Pancreas (tissue), 10 donors: ENCODE data around the gene SRBD1. TPM values are rescaled to one million over a fixed set of nuclear protein-coding genes. Genes with fewer than 3 reads are reported as not detected.

Experiments used
- ATAC-seq, 4 donors: fragments of 200-7000 bp; cut with Tn5 transposase; one replicate each; pipeline versions ENCODE4 v1.8.0 to v1.9.1; 2020; ENCODE audit warnings: mild to moderate bottlenecking in 4 of 4, moderate library complexity in 4 of 4
- DNase-seq, 6 donors: peaks; one replicate each; pipeline ENCODE4 v3.0.0-alpha.2; 2020
- FAIRE-seq: peaks from 2 replicates; lab custom pipeline; 2012; peaks lifted over from hg19 to GRCh38; lab: Jason Lieb, UNC
- H3K27ac ChIP-seq, 4 donors: fragments of 200-600 bp; sonication (generic); 1 replicate in 3 of 4; 2 replicates in 1 of 4; pipeline versions ENCODE4 v1.5.0 to v1.8.0; 2020
- H3K27me3 ChIP-seq, 4 donors: fragments of 200-600 bp; one replicate each; pipeline ENCODE4 v1.8.0; 2021
- H3K36me3 ChIP-seq, 3 donors: fragments of 200-600 bp; sonication (generic) in 1 of 3; one replicate each; pipeline versions ENCODE4 v1.5.0 to v1.8.0; 2020 to 2021
- H3K4me1 ChIP-seq, 3 donors: fragments of 200-600 bp; one replicate each; pipeline ENCODE4 v1.8.0; 2021
- H3K4me3 ChIP-seq, 4 donors: fragments of 200-600 bp; sonication (generic) in 2 of 4; one replicate each; pipeline versions ENCODE4 v1.5.0 to v1.8.0; 2020 to 2021
- H3K9me3 ChIP-seq, 4 donors: fragments of 200-600 bp; one replicate each; pipeline ENCODE4 v1.8.0; 2021
- CTCF ChIP-seq, 4 donors: fragments of 200-600 bp; sonication (generic) in 3 of 4; IDR thresholded peaks; one replicate each; pipeline versions ENCODE4 v1.5.0 to v1.8.0; 2021; ENCODE audit warnings: antibody characterized with exemption in 4 of 4
- WGBS, 2 donors: extraction: QIAGEN DNeasy Blood & Tissue Kit; methylation state at CpG; one replicate each; pipeline ENCODE4 v1.1.7; 2013; 5-methylcytosine and 5-hydroxymethylcytosine counted together
- intact Hi-C, 3 donors: fragments of 100-400 bp; cut with DNase I; formaldehyde crosslinking; loops; one replicate each; pipeline versions ENCODE4 v1.11.1 to v1.14.2; 2022
- polyA plus RNA-seq, 2 donors: library from polyadenylated mRNA; stranded (reverse); fragments of 200-250 nt; gene quantifications; one replicate each; pipeline ENCODE4 v1.2.3, GENCODE V29; 2013
- total RNA-seq, 6 donors: library from RNA; stranded (reverse); fragmentation: NEBNext Ultra II Directional in 4 of 6; extraction: Animal tissue kit (Norgen Biotek cat#: 25700) in 4 of 6; gene quantifications; one replicate each; pipeline versions ENCODE4 v1.2.1 to v1.2.4, GENCODE V29; 2021 to 2023
- donor health status: healthy with polysubstance abuse.
- donor health status: DM: no; HTN: no; CAD: no; lungs with moderate emphysema.
- donor health status: DM: no; HTN: no; CAD: no.
- donor health status: control.
- donor health status: control.
- donor health status: Bipolar disorder and iron deficiency.
- donor health status: DM: yes; HTN: yes; CAD: no.
- donor health status: DM: no; HTN: no; CAD: no.
- donor health status: DM: no; HTN: no; CAD: no.
- donor health status: DM: yes; HTN: yes; CAD: no.

The SRBD1 gene
- total and polyA plus RNA-seq, 8 donors, result 3.2 to 15.4 (median 11.6) TPM

DNA sequence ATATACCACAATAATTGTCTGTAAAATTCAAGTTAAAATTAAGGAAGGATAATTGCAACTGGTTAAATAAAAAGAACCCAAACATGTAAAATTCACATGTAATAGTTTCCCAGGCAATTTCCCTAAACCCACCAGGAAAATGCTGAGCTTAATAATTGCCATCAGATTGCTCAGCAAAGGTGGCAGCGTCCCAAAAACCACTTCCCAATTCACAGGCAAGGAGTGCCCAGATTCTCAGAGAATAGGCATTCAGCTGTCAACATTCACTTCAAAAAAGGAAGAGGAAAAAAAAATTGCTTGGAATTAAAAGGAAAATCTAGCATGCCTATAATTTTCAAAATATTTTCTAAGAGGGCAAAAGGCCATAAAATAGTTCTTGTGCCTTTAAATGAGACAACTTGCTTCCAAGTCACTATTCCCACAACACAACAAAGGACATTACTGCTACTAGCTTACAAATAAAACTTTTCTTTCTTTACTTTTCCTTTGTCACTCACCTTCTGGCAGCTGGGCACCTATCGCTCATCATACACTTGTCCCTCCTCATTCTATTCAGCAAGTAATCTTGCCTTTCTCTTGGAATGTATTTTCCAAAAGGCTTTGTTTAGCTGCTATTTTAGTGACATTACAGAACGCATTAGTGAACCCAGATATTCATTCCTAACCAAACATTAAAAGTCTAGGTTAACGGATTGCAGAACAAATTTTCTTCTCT is 15.2 kb downstream of the SRBD1 start:
- DNase-seq (peak in 4 of 6 donors; percentile 28 to 52 (median 38)), FAIRE-seq (no peak), ATAC-seq (peak in 3 of 4 donors; percentile 67 to 81 (median 68))
- WGBS, 2 donors, result 36 to 45% methylated on average over 4 of the region's 4 CpGs
- Histone ChIP-seq H3K9me3 (no peaks in the 10 kb centered on the region), H3K4me1 (peaks cover 0 to 14% (median 13%) of the 10 kb centered on the region in 3 donors), H3K27me3 (no peaks in the 10 kb centered on the region), H3K4me3 (no peak overlapping the region), H3K27ac (no peak overlapping the region), H3K36me3 (peaks cover 0 to 6% (median 0%) of the 10 kb centered on the region in 3 donors)
- intact Hi-C loops, result no loop called here
- no peak for TF ChIP-seq CTCF (IDR thresholded peaks at IDR 0.05)

GRCh38 chr2:45591073-45591472 is 20.0 kb downstream of the SRBD1 start:
- H3K4me3 ChIP-seq, result no peak overlapping the region
- H3K9me3 ChIP-seq, result no peaks in the 10 kb centered on the region
- ATAC-seq, result no peak
- intact Hi-C loops, result no loop called here
- no peaks in the 10 kb centered on the region for H3K36me3 ChIP-seq
- 84 to 93% methylated on average over 1 of the region's 1 CpG for WGBS, 2 donors
- no peak for DNase-seq
- no peaks in the 10 kb centered on the region for H3K27me3 ChIP-seq
- TF ChIP-seq CTCF (IDR thresholded peaks at IDR 0.05), result no peak
- H3K4me1 ChIP-seq, result peaks cover 4 to 12% (median 8%) of the 10 kb centered on the region in 3 donors
- H3K27ac ChIP-seq, result no peak overlapping the region
- FAIRE-seq, result no peak

GRCh38 chr2:45588158-45588829 is 22.8 kb downstream of the SRBD1 start:
- ATAC-seq, result peak in 1 of 4 donors; percentile 33
- Histone ChIP-seq H3K27me3 (no peaks in the 10 kb centered on the region), H3K27ac (no peak overlapping the region), H3K36me3 (no peaks in the 10 kb centered on the region), H3K9me3 (no peaks in the 10 kb centered on the region), H3K4me3 (no peak overlapping the region), H3K4me1 (peaks cover 0 to 4% (median 0%) of the 10 kb centered on the region in 3 donors)
- 76 to 93% methylated on average over 1 of the region's 1 CpG for WGBS, 2 donors
- FAIRE-seq, result no peak
- no peak for TF ChIP-seq CTCF (IDR thresholded peaks at IDR 0.05)
- intact Hi-C loops, result no loop called here
- DNase-seq, result no peak

DNA sequence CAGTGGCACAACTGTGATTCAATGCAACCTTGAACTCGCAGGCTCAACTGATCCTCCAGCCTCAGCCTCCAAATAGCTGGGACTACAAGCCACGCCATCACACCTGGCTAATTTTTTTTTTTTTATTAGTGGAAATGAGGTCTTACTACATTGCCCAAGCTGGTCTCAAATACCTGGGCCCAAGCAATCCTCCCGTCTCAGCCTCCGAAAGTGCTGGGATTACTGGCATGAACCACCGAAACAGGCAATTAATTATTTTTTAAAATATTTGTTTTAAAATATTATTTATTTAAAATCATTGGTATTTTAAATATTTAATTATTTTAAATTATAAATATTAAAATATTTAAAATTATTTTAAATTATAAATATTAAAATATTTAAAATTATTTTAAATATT is 24.5 kb downstream of the SRBD1 start:
- Histone ChIP-seq H3K4me1 (peaks cover 0 to 4% (median 0%) of the 10 kb centered on the region in 3 donors), H3K27ac (no peak overlapping the region), H3K9me3 (no peaks in the 10 kb centered on the region), H3K4me3 (no peak overlapping the region), H3K36me3 (no peaks in the 10 kb centered on the region), H3K27me3 (no peaks in the 10 kb centered on the region)
- no peak for TF ChIP-seq CTCF (IDR thresholded peaks at IDR 0.05)
- intact Hi-C loops, result no loop called here
- FAIRE-seq, result no peak
- WGBS, 2 donors, result 99% methylated on average over 5 of the region's 5 CpGs
- ATAC-seq, result peak in 1 of 4 donors; percentile 10
- DNase-seq, result no peak
